Medulla oblongata (tissue), 1 donor: Measurements from ENCODE around the gene CENPX.
A peak's percentile ranks its signal among the peaks of the same experiment; 100 is the strongest.

Source experiments
- DNase-seq: peaks from one replicate; pipeline ENCODE4 v3.0.0-alpha.2; 2015; ENCODE audit errors: extremely low spot score

The CENPX gene

GRCh38 chr17:82055023-82055964 is 32.6 kb upstream of the CENPX start:
- DNase-seq: no peak

- no peak for DNase-seq
Observed at GRCh38 chr17:82054351-82055022, 31.8 kb upstream of the CENPX start.

DNA sequence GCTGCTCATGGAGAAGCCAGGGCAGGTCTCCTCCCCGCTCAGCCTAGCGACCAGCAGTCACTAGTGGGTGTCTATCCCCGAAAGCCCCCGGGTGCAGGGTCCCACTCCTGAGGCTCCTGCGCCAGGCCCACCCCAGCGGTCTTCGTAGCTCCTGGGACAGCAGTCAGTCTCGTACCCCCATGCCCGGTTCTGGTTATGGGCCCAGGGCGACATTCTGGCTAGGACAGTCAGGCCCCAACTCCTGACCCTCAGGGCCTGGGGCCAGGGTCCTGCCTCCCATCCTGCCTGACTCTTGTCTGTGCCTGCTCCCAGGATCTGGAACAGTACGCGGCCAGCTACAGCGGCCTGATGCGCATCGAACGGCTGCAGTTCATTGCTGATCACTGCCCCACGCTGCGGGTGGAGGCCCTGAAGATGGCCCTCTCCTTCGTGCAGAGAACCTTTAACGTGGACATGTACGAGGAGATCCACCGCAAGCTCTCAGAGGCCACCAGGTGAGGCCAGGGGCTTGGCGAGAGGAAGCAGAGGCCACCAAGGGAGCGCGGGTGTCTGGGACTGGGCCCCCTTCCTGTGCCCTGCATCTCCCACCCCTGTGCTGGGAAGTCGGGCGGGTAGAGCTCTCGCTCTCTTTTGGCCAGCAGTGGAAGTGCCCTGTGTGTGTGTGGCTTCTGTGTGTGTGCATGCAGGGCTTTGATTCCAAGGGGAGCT is 31.0 kb upstream of the CENPX start:
- DNase-seq: no peak

GRCh38 chr17:82053130-82053529 is 30.5 kb upstream of the CENPX start:
- DNase-seq: no peak

DNA sequence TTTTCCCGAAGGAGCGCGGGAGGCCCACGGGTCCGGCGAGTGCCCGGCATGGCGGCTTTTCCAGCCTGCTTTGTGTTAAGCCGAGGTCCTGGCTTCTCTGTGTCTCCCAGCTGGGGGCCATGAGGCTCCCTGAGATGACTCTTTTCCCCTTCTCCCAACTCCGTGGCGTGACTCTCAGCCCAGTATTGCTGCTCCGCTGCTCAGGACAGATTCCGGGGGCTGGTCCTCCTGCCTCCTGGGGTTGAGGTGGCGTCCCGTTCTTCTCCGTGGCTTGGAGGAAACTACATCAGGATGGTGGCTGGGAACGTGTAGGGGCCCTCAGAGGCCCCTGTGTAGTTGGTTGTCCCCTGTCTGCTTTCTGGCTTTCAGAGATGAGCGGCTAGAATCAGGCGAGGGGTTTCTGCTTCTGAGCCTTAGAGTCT is 30.0 kb upstream of the CENPX start:
- no peak for DNase-seq

GRCh38 chr17:82051776-82052637 is 29.3 kb upstream of the CENPX start, which contains the start of the genes GPS1 and RFNG:
Gene GPS1, plus strand, starts transcription at chr17:82051898. Its CDS starts 34 bp downstream, at chr17:82051932.
Gene RFNG, minus strand, starts transcription at chr17:82051811. Its CDS starts 45 bp downstream, at chr17:82051766.
- peak; percentile 63 for DNase-seq

DNA sequence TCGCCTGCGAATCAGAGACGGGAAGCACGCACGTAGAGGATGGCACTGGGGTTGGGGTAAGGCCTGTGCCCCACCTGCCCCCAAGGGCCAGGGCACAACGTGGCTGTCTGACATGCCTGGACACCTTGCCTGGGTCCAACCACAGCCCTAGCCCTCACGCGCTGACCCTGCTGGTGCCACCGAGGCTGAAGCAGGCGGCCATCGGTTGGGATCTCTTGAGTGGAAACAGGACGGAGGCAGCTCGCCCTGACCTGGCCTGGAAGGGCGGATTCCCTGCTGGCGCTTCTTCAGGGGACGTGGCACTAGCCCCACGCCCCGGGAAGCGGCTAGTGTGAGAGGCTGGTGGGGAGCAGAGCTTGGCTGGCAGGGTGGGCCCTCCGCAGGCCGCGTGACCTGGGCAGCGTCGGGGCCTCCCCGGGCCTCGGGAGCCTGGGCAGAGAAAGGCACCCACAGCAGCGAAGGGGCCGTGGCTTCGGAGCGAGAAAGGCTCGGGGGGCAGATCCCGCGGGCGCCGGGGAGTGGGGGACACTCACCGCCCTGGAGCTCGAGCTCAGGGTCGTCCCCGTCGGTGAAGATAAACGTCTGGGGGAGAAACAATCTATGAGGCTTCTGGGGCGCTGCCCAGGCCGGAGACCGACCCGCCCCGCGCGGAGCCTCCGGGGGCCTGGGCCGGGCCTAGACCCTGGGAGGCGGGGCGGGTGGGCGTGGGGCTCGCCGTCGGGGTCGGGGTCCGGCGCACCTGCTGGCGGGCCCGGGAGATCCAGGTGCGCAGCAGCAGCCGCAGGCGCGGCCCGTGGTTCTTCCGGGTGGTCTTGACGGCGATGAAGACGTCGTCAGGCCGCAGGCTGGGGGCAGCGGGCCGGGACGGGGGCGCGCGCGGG is 28.3 kb upstream of the CENPX start:
- DNase-seq: no peak

- DNase-seq: no peak
Observed at GRCh38 chr17:82050152-82050760, 27.6 kb upstream of the CENPX start.

- DNase-seq: no peak
Observed at GRCh38 chr17:82049521-82049971, 26.9 kb upstream of the CENPX start.

DNA sequence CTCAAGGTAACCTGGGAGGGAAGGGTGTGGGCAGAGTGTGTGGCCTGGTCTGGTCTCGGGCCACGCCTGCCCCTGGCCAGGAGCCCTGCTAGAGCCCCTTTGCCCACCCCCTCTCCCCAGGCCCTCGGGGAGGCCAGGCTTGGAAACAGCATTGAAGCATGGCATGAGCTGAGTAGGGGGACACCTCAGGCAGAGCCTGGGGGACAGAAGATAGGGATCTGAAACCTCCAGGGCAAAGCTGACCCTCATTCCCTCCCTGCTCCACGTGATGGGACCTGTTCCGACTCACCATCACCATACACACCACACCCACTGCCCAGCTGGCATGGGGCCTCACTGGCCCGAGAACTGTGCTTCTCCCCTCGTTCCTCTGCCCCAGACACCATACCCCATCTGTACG is 26.4 kb upstream of the CENPX start:
- no peak for DNase-seq

DNA sequence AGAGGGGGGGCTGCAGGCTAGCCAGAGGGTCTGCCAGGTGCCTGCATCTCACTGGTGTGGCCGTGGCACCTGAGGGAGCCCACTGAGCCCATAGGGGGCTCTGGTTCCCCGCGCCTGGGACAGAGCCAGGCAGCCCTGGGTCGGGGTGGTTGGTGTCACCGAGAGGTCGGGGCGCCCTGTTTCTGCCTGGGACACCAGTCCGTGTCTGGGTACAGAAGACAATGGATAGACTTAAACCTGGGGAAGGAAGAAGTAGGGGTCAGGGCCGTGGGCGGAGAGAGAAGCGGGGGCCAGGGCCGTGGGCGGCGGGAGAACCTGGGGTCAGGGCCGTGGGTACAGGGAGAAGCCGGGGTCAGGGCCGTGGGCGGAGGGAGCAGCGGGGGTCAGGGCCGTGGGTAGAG is 25.9 kb upstream of the CENPX start:
- no peak for DNase-seq

- DNase-seq: no peak
Observed at GRCh38 chr17:82047914-82048570, 25.4 kb upstream of the CENPX start.

GRCh38 chr17:82047379-82047778 is 24.7 kb upstream of the CENPX start:
- DNase-seq: no peak

GRCh38 chr17:82046903-82047302 is 24.2 kb upstream of the CENPX start:
- no peak for DNase-seq

DNA sequence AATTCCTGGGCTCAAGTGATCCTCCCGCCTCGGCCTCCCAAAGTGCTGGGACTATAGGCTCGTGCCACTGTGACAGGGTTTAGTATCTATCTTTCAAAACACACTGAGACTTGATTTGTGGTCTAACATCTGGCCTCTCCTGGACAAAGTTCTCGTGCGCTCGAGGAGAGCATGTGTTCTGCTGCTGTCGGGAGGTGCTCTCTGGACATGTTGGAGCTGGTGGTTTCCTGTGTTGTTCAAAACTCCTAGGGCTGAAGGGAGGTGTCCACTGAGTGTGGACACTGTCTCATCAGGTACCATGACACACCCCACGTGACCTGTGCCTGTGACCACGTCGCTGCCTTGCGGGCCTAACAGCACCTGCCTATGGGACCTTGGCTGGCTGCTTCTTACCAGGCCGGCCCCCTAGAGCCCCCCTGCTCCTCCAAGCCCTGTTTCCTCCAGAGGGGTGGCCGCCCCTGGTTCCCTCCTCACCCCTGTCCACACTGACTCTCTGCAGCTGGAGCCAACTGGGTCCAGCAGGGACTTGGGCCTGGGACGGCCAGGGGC is 23.3 kb upstream of the CENPX start:
- no peak for DNase-seq

DNA sequence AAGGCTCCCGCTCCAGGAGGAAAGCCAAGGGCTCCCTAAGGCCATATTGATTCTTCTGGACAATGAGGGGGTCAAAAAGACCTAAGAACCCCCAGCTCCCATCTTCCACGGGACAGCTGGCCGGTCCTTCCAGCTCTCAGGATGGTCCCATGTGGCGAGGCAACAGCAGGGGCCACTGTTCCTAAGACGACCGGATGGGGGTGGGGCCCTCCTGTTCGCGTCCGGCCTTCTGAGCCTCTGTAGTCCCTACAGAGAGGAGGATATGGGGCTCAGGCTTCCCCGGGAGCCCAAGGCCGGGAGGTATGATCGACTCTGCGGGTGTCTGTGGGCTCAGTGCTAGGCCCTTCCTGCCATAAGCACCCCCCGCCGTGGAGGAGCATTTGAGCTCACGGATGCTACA is 20.8 kb upstream of the CENPX start:
- DNase-seq: no peak

- DNase-seq: no peak
Observed at GRCh38 chr17:82042649-82043048, 20.0 kb upstream of the CENPX start.

DNA sequence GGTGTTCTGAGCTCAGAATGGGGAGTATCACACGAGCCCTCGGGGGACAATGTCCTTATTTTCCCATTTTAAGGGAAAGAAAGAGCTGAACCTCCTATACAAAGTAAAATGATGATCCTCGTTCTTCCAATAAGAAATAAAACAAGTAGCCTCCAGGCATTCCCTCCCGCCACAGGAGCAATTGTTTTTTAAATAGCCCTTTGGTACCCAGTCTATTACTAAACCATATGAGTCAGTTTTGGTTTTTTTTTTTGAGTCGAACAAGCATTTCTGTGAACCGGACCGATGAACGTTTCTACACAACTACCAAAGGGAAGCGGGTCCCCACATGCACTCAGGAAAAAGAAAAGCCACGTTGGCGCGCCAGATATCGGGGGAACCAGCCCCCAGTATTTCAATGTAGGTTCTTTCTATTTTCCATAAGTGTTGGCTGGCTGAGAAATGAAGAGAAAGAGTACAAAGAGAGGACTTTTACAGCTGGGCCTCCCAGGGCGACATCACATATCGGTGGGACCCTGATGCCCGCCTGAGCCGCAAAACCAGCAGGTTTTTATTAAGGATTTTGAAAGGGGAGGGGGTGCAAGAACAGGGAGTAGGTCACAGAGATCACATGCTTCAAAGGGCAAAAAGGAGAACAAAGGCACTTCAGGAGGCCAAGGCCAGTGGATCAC is 18.6 kb upstream of the CENPX start:
- DNase-seq: no peak
